ENCODE data around the gene GSTP1. TPM values are rescaled to one million over a fixed set of nuclear protein-coding genes. Genes with fewer than 3 reads are reported as not detected.

GSTP1 gene
- total RNA-seq, 1 experiment from 2014 or later, result 893 TPM

GRCh38 chr11:67608486-67608885, 24.9 kb downstream of the GSTP1 start (continued):
- no peak for TF ChIP-seq POLR2AphosphoS5 (IDR thresholded peaks at IDR 0.05; ENCODE audit: low read depth, low read length)
- TF ChIP-seq CEBPB (IDR thresholded peaks at IDR 0.05; ENCODE audit: low read depth), result no peak
- TF ChIP-seq, protein P1, sequence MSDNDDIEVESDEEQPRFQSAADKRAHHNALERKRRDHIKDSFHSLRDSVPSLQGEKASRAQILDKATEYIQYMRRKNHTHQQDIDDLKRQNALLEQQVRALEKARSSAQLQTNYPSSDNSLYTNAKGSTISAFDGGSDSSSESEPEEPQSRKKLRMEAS (IDR thresholded peaks at IDR 0.05), result no peak

- Histone ChIP-seq H3K9me3 (ENCODE audit: control insufficient read depth in 1 of 2, insufficient read depth in 1 of 2, low read depth in 1 of 2, low read length in 2 of 2) (no peaks in the 10 kb centered on the region), H3K27ac (ENCODE audit: low read depth, low read length) (no peak overlapping the region), H3K9me2 (ENCODE audit: insufficient read depth) (no peaks in the 10 kb centered on the region), H2AFZ (ENCODE audit: low read depth, low read length, poor library complexity, severe bottlenecking) (no peak overlapping the region), H3K4me3 (replicated peaks in 1 of 2; ENCODE audit: low read depth in 1 of 2, low read length in 2 of 2) (no peak overlapping the region), H4K20me1 (ENCODE audit: insufficient read depth) (no peaks in the 10 kb centered on the region), H3K27me3 (ENCODE audit: insufficient read depth, low read length) (no peaks in the 10 kb centered on the region), H3K9ac (ENCODE audit: low read length) (no peak overlapping the region), H3K4me1 (ENCODE audit: control insufficient read depth in 1 of 2, insufficient read depth in 2 of 2, low read length in 2 of 2) (peaks cover 6 to 30% of the 10 kb centered on the region in 2 experiments), H3K4me2 (ENCODE audit: low read length) (no peak overlapping the region), H3K36me3 (ENCODE audit: control insufficient read depth in 1 of 2, insufficient read depth in 2 of 2, low read length in 2 of 2) (peaks cover 19 to 21% of the 10 kb centered on the region in 2 experiments; a peak in 3 of 4 replicates), H3K79me2 (ENCODE audit: insufficient read depth, low read length) (peaks cover 27% of the 10 kb centered on the region)
- no peak for ATAC-seq
- ChIA-PET CTCF (no interaction called here), RAD21 (ENCODE audit: low non-redundant PET in 1 of 2, low total read pairs in 2 of 2, uncharacterized antibody in 2 of 2, unreplicated experiment in 2 of 2) (no interaction called here), POLR2A (no interaction called here)
- no peak for DNase-seq (ENCODE audit: low read depth, low spot score)
- no TSS peak for BruUV-seq (replicated peaks)
- intact Hi-C loops (cut with micrococcal nuclease), result no loop called here
- TF ChIP-seq ZNF274 (IDR thresholded peaks at IDR 0.05; ENCODE audit: low read depth, low read length) (no peak), EGR1 (IDR thresholded peaks at IDR 0.05; ENCODE audit: low read depth) (no peak), CEBPB (IDR thresholded peaks at IDR 0.05; ENCODE audit: low read depth) (no peak), SRF (IDR thresholded peaks at IDR 0.05; ENCODE audit: low read depth) (no peak), JUND (IDR thresholded peaks at IDR 0.05) (no peak), ATF3 (IDR thresholded peaks at IDR 0.05) (no peak), EZH2 (IDR thresholded peaks at IDR 0.05) (no peak)
- TF ChIP-seq, protein P1 (IDR thresholded peaks at IDR 0.05), result no peak
Observed at GRCh38 chr11:67609316-67609715, 25.7 kb downstream of the GSTP1 start.

Measured in HCT116 (cell line).